Endothelial cell of umbilical vein (primary cell): ENCODE measurements around the gene HIRA.

Experiments
- POLR2A ChIP-seq: IDR thresholded peaks from 2 replicates; pipeline ENCODE4 v1.6.1; 2012; ENCODE audit warnings: low read depth, mild to moderate bottlenecking, control low read depth, low read length
- TF ChIP-seq, protein P1 (sequence below), 2 donors: IDR thresholded peaks; 1 replicate in 1 of 2; 2 replicates in 1 of 2; pipeline ENCODE4 v1.5.1; 2011; ENCODE audit warnings: low read length in 2 of 2, mild to moderate bottlenecking in 2 of 2, moderate library complexity in 2 of 2, control low read depth in 1 of 2, inconsistent platforms in 1 of 2, low read depth in 1 of 2; ENCODE audit not compliant: insufficient read depth in 1 of 2; ENCODE audit errors: extremely low read depth in 1 of 2

DNA sequence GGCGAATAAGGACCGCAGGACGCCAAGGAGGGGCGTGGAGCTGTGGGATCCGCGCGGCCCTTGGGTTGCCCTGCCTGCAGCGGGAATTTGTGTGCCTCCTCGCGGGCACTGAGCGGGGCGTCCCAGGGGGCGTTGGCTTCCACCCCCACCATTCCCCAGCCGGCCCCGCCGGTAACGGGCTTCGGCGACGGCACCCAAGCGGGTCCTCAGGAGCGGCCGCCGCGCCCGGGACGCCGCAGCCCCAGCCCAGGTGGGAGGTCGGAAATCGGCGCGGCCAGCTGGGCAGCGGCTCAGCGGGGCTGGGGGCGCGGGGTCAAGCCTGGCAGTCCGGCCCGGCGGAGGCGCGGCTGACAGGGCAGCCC is 140.3 kb downstream of the HIRA start:
- no peak for TF ChIP-seq POLR2A
- TF ChIP-seq, protein P1, sequence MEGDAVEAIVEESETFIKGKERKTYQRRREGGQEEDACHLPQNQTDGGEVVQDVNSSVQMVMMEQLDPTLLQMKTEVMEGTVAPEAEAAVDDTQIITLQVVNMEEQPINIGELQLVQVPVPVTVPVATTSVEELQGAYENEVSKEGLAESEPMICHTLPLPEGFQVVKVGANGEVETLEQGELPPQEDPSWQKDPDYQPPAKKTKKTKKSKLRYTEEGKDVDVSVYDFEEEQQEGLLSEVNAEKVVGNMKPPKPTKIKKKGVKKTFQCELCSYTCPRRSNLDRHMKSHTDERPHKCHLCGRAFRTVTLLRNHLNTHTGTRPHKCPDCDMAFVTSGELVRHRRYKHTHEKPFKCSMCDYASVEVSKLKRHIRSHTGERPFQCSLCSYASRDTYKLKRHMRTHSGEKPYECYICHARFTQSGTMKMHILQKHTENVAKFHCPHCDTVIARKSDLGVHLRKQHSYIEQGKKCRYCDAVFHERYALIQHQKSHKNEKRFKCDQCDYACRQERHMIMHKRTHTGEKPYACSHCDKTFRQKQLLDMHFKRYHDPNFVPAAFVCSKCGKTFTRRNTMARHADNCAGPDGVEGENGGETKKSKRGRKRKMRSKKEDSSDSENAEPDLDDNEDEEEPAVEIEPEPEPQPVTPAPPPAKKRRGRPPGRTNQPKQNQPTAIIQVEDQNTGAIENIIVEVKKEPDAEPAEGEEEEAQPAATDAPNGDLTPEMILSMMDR (IDR thresholded peaks at IDR 0.05; ENCODE audit: extremely low read depth in 1 of 2, insufficient read depth in 1 of 2, low read depth in 1 of 2, low read length in 2 of 2), result no peak
